HEK293 (cell line): Measurements from ENCODE around the gene ACAN.

Source experiments
- CTCF ChIA-PET: fragments of 350-600 bp; formaldehyde crosslinking; extraction: SDS; loops from one replicate; lab custom pipeline; 2021; ENCODE audit warnings: antibody characterized with exemption; lab: Yijun Ruan, JAX
- POLR2A ChIA-PET: fragments of 300-600 bp; formaldehyde crosslinking; extraction: SDS; loops from one replicate; lab custom pipeline; 2020; ENCODE audit warnings: antibody characterized with exemption, inconsistent platforms; lab: Yijun Ruan, JAX
- H3K27ac ChIP-seq: fragments of 200-500 bp; sonication (Bioruptor generic); 2 replicates; pipeline ENCODE4 v1.5.1; 2014; ENCODE audit warnings: low read depth, low read length, control low read depth, inconsistent platforms; ENCODE audit errors: extremely low read depth
- H3K36me3 ChIP-seq, 2 experiments: fragments of 200-500 bp in 1 of 2; sonication (Bioruptor generic) in 1 of 2; 1 replicate in 1 of 2; 2 replicates in 1 of 2; pipeline ENCODE4 v1.5.1; 2014 to 2017; ENCODE audit warnings: inconsistent platforms in 2 of 2, low read length in 2 of 2; ENCODE audit not compliant: control insufficient read depth in 2 of 2, insufficient read depth in 1 of 2
- H3K4me1 ChIP-seq: fragments of 200-500 bp; sonication (Bioruptor generic); 2 replicates; pipeline ENCODE4 v1.5.1; 2014; ENCODE audit warnings: mild to moderate bottlenecking, low read length, inconsistent platforms; ENCODE audit not compliant: control insufficient read depth, insufficient read depth
- H3K4me3 ChIP-seq: 2 replicates; pipeline ENCODE4 v1.5.1; 2011; ENCODE audit warnings: low read depth, mild to moderate bottlenecking, control low read depth, low read length, moderate library complexity
- H3K9me3 ChIP-seq: fragments of 200-500 bp; sonication (Bioruptor generic); 2 replicates; pipeline ENCODE4 v1.5.1; 2014; ENCODE audit warnings: low read depth, low read length, inconsistent platforms; ENCODE audit not compliant: control insufficient read depth, insufficient read depth
- RBAK ChIP-seq: fragments of 450-650 bp; formaldehyde crosslinking; IDR thresholded peaks from 2 replicates; pipeline ENCODE4 v1.5.1; 2016; ENCODE audit warnings: missing biosample characterization, missing genetic modification characterization
- SETDB1 ChIP-seq: IDR thresholded peaks from one replicate; pipeline ENCODE4 v1.6.1; 2017; ENCODE audit warnings: mild to moderate bottlenecking, low read length, moderate library complexity, mixed read lengths; ENCODE audit not compliant: insufficient read length
- ZFP41 ChIP-seq: fragments of 450-650 bp; formaldehyde crosslinking; IDR thresholded peaks from 2 replicates; pipeline ENCODE4 v1.5.1; 2016; ENCODE audit warnings: missing biosample characterization, missing genetic modification characterization, borderline replicate concordance
- ZNF121 ChIP-seq: fragments of 450-650 bp; formaldehyde crosslinking; IDR thresholded peaks from 2 replicates; pipeline ENCODE4 v1.5.1; 2016; ENCODE audit warnings: missing biosample characterization, missing genetic modification characterization
- ZNF146 ChIP-seq: fragments of 450-650 bp; formaldehyde crosslinking; IDR thresholded peaks from 2 replicates; pipeline ENCODE4 v1.5.1; 2016; ENCODE audit warnings: missing biosample characterization, missing genetic modification characterization
- ZNF174 ChIP-seq: fragments of 450-650 bp; formaldehyde crosslinking; IDR thresholded peaks from 2 replicates; pipeline ENCODE4 v1.5.0; 2017; ENCODE audit warnings: missing biosample characterization, mild to moderate bottlenecking, missing genetic modification characterization
- ZNF214 ChIP-seq: fragments of 450-650 bp; formaldehyde crosslinking; IDR thresholded peaks from 2 replicates; pipeline ENCODE4 v1.5.1; 2017; ENCODE audit warnings: missing biosample characterization, mild to moderate bottlenecking, missing genetic modification characterization, borderline replicate concordance
- ZNF404 ChIP-seq: fragments of 450-650 bp; formaldehyde crosslinking; IDR thresholded peaks from 2 replicates; pipeline ENCODE4 v1.5.1; 2017; ENCODE audit warnings: missing biosample characterization, missing genetic modification characterization
- ZNF416 ChIP-seq: fragments of 450-650 bp; formaldehyde crosslinking; IDR thresholded peaks from 2 replicates; pipeline ENCODE4 v1.5.1; 2016; ENCODE audit warnings: missing biosample characterization, missing genetic modification characterization
- ZNF610 ChIP-seq: fragments of 450-650 bp; formaldehyde crosslinking; IDR thresholded peaks from 2 replicates; pipeline ENCODE4 v1.5.1; 2016; ENCODE audit warnings: missing biosample characterization, missing genetic modification characterization, borderline replicate concordance
- ZNF791 ChIP-seq: fragments of 450-650 bp; formaldehyde crosslinking; IDR thresholded peaks from 2 replicates; pipeline ENCODE4 v1.5.1; 2016; ENCODE audit warnings: missing biosample characterization, missing genetic modification characterization
- ZSCAN23 ChIP-seq: fragments of 450-650 bp; formaldehyde crosslinking; IDR thresholded peaks from 2 replicates; pipeline ENCODE4 v1.5.1; 2016; ENCODE audit warnings: missing biosample characterization, missing genetic modification characterization
- TF ChIP-seq, protein P1 (sequence below): fragments of 450-650 bp; formaldehyde crosslinking; IDR thresholded peaks from 2 replicates; pipeline ENCODE4 v1.5.1; 2016; ENCODE audit warnings: missing biosample characterization, missing genetic modification characterization
- TF ChIP-seq, protein P2 (sequence below): sonication (generic); formaldehyde crosslinking; IDR thresholded peaks from 2 replicates; pipeline ENCODE4 v1.8.1; 2022; ENCODE audit warnings: mild to moderate bottlenecking, moderate library complexity, missing genetic modification reagents
- TF ChIP-seq, protein P3 (sequence below): fragments of 450-650 bp; formaldehyde crosslinking; conservative IDR thresholded peaks from 2 replicates; pipeline ENCODE4 v1.5.1; 2016; ENCODE audit warnings: low read depth, missing biosample characterization, missing genetic modification characterization
- TF ChIP-seq, protein P4 (sequence below): fragments of 450-650 bp; formaldehyde crosslinking; IDR thresholded peaks from 2 replicates; pipeline ENCODE4 v1.5.1; 2017; ENCODE audit warnings: missing biosample characterization, missing genetic modification characterization
- TF ChIP-seq, protein P5 (sequence below): fragments of 450-650 bp; formaldehyde crosslinking; IDR thresholded peaks from 2 replicates; pipeline ENCODE4 v1.5.1; 2016; ENCODE audit warnings: missing biosample characterization, missing genetic modification characterization, borderline replicate concordance

Gene ACAN

DNA sequence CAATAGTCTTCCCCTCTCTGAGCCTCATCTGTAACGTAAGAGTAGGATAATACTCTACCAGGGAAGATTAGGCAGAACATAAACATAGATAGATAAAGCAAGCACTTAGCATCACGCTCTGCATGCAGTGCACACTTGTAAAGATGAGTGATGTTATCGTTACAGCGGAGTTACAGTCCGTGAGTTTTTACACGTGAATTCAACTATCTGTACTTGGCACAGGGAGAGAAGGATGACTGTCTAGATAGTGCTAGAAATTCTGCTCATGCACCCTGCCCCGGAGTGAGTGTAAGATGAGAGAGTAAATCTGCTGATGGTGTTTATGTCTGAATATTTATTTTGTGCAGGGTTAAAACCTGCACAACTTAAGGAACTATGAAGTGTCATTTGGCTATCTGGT lies 56.3 kb downstream of the ACAN start:
- H3K36me3 ChIP-seq, result no peaks in the 10 kb centered on the region
- H3K4me1 ChIP-seq, result no peaks in the 10 kb centered on the region
- no peak overlapping the region for H3K4me3 ChIP-seq
- H3K9me3 ChIP-seq, result no peaks in the 10 kb centered on the region
- TF ChIP-seq, protein P1, sequence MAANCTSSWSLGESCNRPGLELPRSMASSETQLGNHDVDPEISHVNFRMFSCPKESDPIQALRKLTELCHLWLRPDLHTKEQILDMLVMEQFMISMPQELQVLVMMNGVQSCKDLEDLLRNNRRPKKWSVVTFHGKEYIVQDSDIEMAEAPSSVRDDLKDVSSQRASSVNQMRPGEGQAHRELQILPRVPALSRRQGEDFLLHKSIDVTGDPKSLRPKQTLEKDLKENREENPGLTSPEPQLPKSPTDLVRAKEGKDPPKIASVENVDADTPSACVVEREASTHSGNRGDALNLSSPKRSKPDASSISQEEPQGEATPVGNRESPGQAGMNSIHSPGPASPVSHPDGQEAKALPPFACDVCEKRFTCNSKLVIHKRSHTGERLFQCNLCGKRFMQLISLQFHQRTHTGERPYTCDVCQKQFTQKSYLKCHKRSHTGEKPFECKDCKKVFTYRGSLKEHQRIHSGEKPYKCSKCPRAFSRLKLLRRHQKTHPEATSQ (tag by site-specific recombination), result no peak
- H3K27ac ChIP-seq, result no peak overlapping the region
- CTCF ChIA-PET, result interaction anchor here (0.9 to 1.7 kb wide), 2 partner anchors 203 to 318 kb away, joined by 3 read pairs; no protein-coding TSS in a partner anchor
- POLR2A ChIA-PET, result no interaction called here

DNA sequence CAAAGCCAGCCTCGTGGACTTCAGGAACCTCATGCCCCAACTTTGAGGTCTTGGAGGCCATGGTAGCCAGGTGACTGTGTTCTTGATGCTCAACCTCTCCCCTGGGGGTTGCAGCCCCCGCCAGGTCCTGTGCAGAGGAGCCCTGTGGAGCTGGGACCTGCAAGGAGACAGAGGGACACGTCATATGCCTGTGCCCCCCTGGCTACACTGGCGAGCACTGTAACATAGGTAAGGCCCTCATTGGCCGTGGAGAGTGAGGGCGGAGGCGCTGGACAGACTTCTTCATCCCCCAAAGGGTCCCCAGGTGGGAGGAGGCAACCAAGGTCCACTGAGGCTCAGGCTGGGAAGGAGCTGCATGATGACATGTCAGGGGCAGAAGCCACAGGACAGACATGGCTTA lies 57.0 kb downstream of the ACAN start:
- H3K9me3 ChIP-seq, result no peaks in the 10 kb centered on the region
- H3K36me3 ChIP-seq, result no peaks in the 10 kb centered on the region
- no peaks in the 10 kb centered on the region for H3K4me1 ChIP-seq
- no peak overlapping the region for H3K4me3 ChIP-seq
- TF ChIP-seq ZNF121, result no peak
- no peak for TF ChIP-seq ZNF404 (tag by site-specific recombination)
- TF ChIP-seq ZNF610 (tag by site-specific recombination), result no peak
- TF ChIP-seq ZSCAN23 (tag by site-specific recombination), result no peak
- no peak for TF ChIP-seq ZNF214 (tag by site-specific recombination)
- TF ChIP-seq, protein P2, sequence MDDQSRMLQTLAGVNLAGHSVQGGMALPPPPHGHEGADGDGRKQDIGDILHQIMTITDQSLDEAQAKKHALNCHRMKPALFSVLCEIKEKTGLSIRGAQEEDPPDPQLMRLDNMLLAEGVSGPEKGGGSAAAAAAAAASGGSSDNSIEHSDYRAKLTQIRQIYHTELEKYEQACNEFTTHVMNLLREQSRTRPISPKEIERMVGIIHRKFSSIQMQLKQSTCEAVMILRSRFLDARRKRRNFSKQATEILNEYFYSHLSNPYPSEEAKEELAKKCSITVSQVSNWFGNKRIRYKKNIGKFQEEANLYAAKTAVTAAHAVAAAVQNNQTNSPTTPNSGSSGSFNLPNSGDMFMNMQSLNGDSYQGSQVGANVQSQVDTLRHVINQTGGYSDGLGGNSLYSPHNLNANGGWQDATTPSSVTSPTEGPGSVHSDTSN, result no peak
- TF ChIP-seq, protein P3, sequence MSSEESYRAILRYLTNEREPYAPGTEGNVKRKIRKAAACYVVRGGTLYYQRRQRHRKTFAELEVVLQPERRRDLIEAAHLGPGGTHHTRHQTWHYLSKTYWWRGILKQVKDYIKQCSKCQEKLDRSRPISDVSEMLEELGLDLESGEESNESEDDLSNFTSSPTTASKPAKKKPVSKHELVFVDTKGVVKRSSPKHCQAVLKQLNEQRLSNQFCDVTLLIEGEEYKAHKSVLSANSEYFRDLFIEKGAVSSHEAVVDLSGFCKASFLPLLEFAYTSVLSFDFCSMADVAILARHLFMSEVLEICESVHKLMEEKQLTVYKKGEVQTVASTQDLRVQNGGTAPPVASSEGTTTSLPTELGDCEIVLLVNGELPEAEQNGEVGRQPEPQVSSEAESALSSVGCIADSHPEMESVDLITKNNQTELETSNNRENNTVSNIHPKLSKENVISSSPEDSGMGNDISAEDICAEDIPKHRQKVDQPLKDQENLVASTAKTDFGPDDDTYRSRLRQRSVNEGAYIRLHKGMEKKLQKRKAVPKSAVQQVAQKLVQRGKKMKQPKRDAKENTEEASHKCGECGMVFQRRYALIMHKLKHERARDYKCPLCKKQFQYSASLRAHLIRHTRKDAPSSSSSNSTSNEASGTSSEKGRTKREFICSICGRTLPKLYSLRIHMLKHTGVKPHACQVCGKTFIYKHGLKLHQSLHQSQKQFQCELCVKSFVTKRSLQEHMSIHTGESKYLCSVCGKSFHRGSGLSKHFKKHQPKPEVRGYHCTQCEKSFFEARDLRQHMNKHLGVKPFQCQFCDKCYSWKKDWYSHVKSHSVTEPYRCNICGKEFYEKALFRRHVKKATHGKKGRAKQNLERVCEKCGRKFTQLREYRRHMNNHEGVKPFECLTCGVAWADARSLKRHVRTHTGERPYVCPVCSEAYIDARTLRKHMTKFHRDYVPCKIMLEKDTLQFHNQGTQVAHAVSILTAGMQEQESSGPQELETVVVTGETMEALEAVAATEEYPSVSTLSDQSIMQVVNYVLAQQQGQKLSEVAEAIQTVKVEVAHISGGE, result no peak
- TF ChIP-seq SETDB1, result no peak
- ChIA-PET POLR2A (no interaction called here), CTCF (interaction anchor here (0.9 to 3.7 kb wide), 3 partner anchors 18 to 318 kb away, joined by 3 to 30 read pairs (median 3); no protein-coding TSS in a partner anchor)
- H3K27ac ChIP-seq, result no peak overlapping the region

DNA sequence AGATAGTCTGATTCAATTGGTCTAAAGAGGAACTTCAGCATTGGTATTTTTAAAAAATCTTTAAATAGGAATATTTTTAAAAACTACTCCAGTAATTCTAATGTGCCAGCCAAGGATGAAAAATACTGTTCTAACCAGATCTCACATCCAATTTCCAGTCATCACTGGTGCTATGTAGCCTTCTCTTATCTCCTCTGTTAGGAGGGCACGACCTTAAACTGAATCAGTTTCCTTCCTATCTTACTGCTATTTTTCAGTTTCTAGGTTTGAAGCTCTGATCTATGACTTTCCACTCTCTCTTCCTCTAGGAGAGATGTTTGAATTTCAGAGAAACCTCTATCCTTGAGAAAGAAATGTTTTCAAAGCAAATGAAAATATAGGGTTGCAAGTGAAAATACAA lies 60.2 kb downstream of the ACAN start:
- Histone ChIP-seq H3K4me3 (no peak overlapping the region), H3K9me3 (no peaks in the 10 kb centered on the region), H3K4me1 (no peaks in the 10 kb centered on the region), H3K36me3 (no peaks in the 10 kb centered on the region), H3K27ac (no peak overlapping the region)
- POLR2A ChIA-PET, result no interaction called here
- CTCF ChIA-PET, result interaction anchor here (0.6 to 3.7 kb wide), 4 partner anchors 14 to 161 kb away, joined by 3 to 30 read pairs (median 4); no protein-coding TSS in a partner anchor
- TF ChIP-seq RBAK (tag by site-specific recombination), result no peak
- TF ChIP-seq ZNF791 (tag by site-specific recombination), result no peak

DNA sequence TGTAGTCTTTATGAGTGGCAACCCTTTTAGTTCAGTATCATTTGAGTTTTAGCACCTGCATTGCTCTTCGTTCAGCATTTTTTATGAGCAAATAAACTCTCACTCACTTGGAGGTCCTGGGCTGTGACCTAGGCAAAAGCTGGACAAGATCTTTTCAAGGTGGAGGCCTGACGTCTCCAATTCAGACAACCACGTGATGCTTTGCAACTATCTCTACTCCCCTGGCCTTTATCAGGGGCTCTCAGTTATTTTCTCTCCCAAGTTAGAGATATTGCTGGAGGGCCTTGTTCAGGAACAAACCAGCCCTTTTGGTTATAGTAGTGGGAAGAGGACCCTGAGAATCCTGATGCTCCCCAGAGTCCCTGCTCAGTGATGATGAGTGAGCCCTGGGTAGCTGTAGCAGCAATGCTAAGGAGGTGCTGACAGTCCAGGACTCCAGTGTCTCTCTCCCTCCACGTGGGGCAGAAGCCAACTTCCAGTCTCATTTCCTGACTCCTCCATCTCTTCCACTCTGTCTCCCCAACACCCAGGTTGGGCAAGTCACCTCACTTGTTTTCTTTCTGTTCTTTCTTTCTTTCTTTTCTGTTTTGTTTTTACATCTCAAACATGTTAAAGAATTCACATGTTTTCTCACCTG lies 61.7 kb downstream of the ACAN start:
- Histone ChIP-seq H3K27ac (no peak overlapping the region), H3K9me3 (no peaks in the 10 kb centered on the region), H3K4me3 (no peak overlapping the region), H3K4me1 (no peaks in the 10 kb centered on the region), H3K36me3 (no peaks in the 10 kb centered on the region)
- ChIA-PET CTCF (interaction anchor here (0.9 kb wide), 1 partner anchor 13 kb away, joined by 6 read pairs; no protein-coding TSS in a partner anchor), POLR2A (no interaction called here)
- TF ChIP-seq, protein P4, sequence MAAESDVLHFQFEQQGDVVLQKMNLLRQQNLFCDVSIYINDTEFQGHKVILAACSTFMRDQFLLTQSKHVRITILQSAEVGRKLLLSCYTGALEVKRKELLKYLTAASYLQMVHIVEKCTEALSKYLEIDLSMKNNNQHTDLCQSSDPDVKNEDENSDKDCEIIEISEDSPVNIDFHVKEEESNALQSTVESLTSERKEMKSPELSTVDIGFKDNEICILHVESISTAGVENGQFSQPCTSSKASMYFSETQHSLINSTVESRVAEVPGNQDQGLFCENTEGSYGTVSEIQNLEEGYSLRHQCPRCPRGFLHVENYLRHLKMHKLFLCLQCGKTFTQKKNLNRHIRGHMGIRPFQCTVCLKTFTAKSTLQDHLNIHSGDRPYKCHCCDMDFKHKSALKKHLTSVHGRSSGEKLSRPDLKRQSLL (tag by site-specific recombination), result no peak
- TF ChIP-seq ZFP41 (tag by site-specific recombination) (no peak), ZNF146 (tag by site-specific recombination) (no peak), ZNF174 (no peak), ZNF416 (tag by site-specific recombination) (no peak)
- TF ChIP-seq, protein P5, sequence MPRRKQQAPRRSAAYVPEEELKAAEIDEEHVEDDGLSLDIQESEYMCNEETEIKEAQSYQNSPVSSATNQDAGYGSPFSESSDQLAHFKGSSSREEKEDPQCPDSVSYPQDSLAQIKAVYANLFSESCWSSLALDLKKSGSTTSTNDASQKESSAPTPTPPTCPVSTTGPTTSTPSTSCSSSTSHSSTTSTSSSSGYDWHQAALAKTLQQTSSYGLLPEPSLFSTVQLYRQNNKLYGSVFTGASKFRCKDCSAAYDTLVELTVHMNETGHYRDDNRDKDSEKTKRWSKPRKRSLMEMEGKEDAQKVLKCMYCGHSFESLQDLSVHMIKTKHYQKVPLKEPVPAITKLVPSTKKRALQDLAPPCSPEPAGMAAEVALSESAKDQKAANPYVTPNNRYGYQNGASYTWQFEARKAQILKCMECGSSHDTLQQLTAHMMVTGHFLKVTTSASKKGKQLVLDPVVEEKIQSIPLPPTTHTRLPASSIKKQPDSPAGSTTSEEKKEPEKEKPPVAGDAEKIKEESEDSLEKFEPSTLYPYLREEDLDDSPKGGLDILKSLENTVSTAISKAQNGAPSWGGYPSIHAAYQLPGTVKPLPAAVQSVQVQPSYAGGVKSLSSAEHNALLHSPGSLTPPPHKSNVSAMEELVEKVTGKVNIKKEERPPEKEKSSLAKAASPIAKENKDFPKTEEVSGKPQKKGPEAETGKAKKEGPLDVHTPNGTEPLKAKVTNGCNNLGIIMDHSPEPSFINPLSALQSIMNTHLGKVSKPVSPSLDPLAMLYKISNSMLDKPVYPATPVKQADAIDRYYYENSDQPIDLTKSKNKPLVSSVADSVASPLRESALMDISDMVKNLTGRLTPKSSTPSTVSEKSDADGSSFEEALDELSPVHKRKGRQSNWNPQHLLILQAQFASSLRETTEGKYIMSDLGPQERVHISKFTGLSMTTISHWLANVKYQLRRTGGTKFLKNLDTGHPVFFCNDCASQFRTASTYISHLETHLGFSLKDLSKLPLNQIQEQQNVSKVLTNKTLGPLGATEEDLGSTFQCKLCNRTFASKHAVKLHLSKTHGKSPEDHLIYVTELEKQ, result no peak
